Loucy (cell line): ENCODE measurements around the gene ARHGAP45.
A peak's percentile ranks its signal among the peaks of the same experiment; 100 is the strongest.
"Not testable (repeated sequence)": the region's sequence is repeated elsewhere in the genome, so short reads cannot be mapped to it uniquely, and the experiment has no call there.

Experiments used
- H2AFZ ChIP-seq: fragments of 200-600 bp; sonication (generic); 2 replicates; pipeline ENCODE4 v1.6.0; 2016; ENCODE audit warnings: antibody characterized with exemption, mild to moderate bottlenecking, low read length, moderate library complexity
- H3F3A ChIP-seq: fragments of 200-600 bp; 2 replicates; pipeline ENCODE4 v1.6.0; 2016; ENCODE audit warnings: antibody characterized with exemption, low read depth, mild to moderate bottlenecking
- H3K27me3 ChIP-seq: fragments of 200-600 bp; sonication (generic); 2 replicates; pipeline ENCODE4 v1.6.1; 2014; ENCODE audit warnings: low read length, mild to moderate bottlenecking; ENCODE audit not compliant: insufficient read depth, poor library complexity, severe bottlenecking
- H3K36me3 ChIP-seq: fragments of 200-600 bp; sonication (generic); 2 replicates; pipeline ENCODE4 v1.6.1; 2016; ENCODE audit warnings: low read length; ENCODE audit not compliant: insufficient read depth
- H3K4me1 ChIP-seq: fragments of 200-600 bp; sonication (generic); 2 replicates; pipeline ENCODE4 v1.5.1; 2014; ENCODE audit warnings: low read length, mild to moderate bottlenecking; ENCODE audit not compliant: insufficient read depth, poor library complexity, severe bottlenecking
- H3K4me2 ChIP-seq: fragments of 200-600 bp; sonication (generic); 2 replicates; pipeline ENCODE4 v1.6.0; 2014; ENCODE audit warnings: antibody characterized with exemption, low read length, low read depth, mild to moderate bottlenecking; ENCODE audit not compliant: poor library complexity, severe bottlenecking
- H3K4me3 ChIP-seq: fragments of 200-600 bp; sonication (generic); 2 replicates; pipeline ENCODE4 v1.5.1; 2014; ENCODE audit warnings: low read length, mild to moderate bottlenecking, mixed read lengths; ENCODE audit not compliant: poor library complexity, severe bottlenecking
- H3K79me2 ChIP-seq: fragments of 200-600 bp; sonication (generic); 2 replicates; pipeline ENCODE4 v1.6.1; 2014; ENCODE audit warnings: low read length; ENCODE audit not compliant: insufficient read depth
- H3K9ac ChIP-seq: fragments of 200-600 bp; sonication (generic); 2 replicates; pipeline ENCODE4 v1.6.0; 2014; ENCODE audit warnings: mild to moderate bottlenecking, low read depth, low read length, moderate library complexity; ENCODE audit not compliant: poor library complexity, severe bottlenecking
- H3K9me2 ChIP-seq: fragments of 200-600 bp; sonication (generic); replicated peaks from 2 replicates; pipeline ENCODE4 v1.6.1; 2016; ENCODE audit warnings: low read depth, low read length, mixed read lengths
- H3K9me3 ChIP-seq: fragments of 200-600 bp; sonication (generic); 2 replicates; pipeline ENCODE4 v1.6.1; 2014; ENCODE audit warnings: mild to moderate bottlenecking, antibody characterized with exemption, low read length, low read depth; ENCODE audit not compliant: insufficient read depth
- H4K20me1 ChIP-seq: fragments of 200-600 bp; sonication (generic); 2 replicates; pipeline ENCODE4 v1.6.0; 2014; ENCODE audit warnings: antibody characterized with exemption, low read length, mild to moderate bottlenecking; ENCODE audit not compliant: insufficient read depth, poor library complexity, severe bottlenecking
- EZH2phosphoT487 ChIP-seq: fragments of 200-600 bp; IDR thresholded peaks from 2 replicates; pipeline ENCODE4 v1.6.1; 2018; ENCODE audit warnings: antibody characterized with exemption, mild to moderate bottlenecking, moderate library complexity, borderline replicate concordance
- TF ChIP-seq, protein P1 (sequence below): fragments of 200-600 bp; sonication (generic); conservative IDR thresholded peaks from 2 replicates; pipeline ENCODE4 v1.5.1; 2014; ENCODE audit warnings: mild to moderate bottlenecking, antibody characterized with exemption, low read length

ARHGAP45 gene

DNA sequence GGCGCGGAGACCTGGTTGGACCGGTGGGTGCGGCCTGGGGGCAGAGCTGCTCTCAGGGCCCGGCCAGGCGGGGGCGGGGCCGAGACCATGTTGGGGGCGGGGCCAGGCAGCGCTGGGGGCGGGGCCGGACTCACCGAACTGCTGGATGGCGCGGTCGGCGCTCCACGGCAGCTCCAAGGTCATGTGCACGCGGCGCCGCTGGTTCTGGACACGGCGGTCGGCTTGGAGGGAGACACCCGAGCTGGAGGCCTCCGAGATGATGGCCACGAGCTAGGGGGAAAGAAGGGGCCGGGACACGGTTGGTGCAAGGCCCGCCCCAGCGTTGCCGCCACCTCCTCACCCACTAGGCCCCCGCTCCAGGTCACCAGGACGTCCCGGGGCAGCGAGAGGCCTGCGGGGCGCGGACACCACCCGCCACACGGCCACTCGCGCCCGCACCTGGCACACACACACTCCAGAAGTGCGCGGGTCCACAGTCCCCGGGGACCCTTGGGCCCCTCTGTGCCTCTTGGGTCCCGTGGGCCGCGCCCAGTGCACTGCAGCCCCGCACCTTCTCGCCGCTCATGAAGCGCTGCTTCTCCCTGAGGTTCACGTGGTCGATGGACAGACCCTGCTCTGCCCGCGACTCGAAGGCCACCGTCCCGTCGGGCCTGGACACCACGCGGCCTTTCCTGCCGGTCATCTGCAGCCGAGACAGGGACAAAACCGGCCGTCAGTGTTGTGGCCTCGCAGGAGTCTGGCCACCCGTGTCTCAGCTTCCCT lies 45.5 kb downstream of the ARHGAP45 start:
- Histone ChIP-seq H3K36me3 (peaks cover 20% of the 10 kb centered on the region; the same call in 1 of the 2 replicates), H3K9me3 (no peaks in the 10 kb centered on the region), H3K4me2 (no peak overlapping the region), H4K20me1 (no peaks in the 10 kb centered on the region), H3K9ac (no peak overlapping the region), H3K27me3 (no peaks in the 10 kb centered on the region), H3F3A (no peaks in the 10 kb centered on the region), H2AFZ (no peak overlapping the region), H3K4me3 (no peak overlapping the region), H3K9me2 (no peaks in the 10 kb centered on the region), H3K79me2 (no peaks in the 10 kb centered on the region), H3K4me1 (no peaks in the 10 kb centered on the region)
- TF ChIP-seq, protein P1, sequence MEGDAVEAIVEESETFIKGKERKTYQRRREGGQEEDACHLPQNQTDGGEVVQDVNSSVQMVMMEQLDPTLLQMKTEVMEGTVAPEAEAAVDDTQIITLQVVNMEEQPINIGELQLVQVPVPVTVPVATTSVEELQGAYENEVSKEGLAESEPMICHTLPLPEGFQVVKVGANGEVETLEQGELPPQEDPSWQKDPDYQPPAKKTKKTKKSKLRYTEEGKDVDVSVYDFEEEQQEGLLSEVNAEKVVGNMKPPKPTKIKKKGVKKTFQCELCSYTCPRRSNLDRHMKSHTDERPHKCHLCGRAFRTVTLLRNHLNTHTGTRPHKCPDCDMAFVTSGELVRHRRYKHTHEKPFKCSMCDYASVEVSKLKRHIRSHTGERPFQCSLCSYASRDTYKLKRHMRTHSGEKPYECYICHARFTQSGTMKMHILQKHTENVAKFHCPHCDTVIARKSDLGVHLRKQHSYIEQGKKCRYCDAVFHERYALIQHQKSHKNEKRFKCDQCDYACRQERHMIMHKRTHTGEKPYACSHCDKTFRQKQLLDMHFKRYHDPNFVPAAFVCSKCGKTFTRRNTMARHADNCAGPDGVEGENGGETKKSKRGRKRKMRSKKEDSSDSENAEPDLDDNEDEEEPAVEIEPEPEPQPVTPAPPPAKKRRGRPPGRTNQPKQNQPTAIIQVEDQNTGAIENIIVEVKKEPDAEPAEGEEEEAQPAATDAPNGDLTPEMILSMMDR: no peak
- TF ChIP-seq EZH2phosphoT487: no peak

DNA sequence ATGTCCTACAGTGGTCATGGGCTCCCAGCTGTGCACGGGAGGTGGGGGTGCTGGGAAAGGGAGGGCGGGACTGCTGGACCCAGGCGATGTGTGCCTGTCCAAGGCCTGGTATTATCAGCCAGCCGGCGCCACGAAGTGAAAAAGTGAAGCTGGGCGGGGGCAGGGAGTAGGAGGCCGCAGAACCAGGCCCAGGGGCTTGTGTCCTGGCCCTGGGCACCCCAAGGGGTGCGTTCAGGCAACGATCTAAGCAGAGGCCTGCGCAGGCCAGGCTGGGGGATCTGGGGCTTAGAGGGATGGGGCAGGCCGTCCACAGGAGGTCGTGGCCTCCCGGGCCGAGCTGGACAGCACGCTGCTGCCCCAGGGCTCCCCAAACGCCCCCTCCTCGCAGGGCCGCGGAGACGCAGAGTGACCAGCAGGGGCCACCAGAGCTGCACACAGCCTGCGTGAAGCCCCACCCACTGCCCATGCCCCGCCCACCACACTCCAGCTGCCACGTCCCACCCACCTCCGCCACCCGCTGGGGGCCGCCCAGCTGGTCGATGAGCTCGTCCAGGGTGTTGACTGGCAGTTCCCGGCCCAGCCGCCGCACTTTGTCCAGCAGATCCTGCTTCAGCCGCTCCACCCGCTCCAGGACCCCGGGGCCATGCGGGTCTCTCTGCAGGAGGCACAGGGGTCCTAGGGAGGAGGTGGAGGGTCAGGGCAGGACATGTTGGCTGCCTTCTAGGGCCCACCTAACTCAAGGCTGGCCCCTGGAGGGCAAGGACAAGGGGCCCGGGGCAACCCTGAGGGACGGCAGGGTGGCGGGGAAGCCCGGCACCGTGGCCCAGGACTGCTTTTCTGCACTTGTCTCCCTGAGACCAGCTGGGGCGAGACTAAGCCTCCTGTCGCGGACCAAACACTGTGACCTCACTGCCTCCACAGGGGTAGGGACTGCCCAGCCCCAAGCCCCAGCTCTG lies 46.3 kb downstream of the ARHGAP45 start:
- TF ChIP-seq, protein P1: peak; percentile 70
- TF ChIP-seq EZH2phosphoT487: no peak
- no peaks in the 10 kb centered on the region for H3F3A ChIP-seq
- no peaks in the 10 kb centered on the region for H3K9me2 ChIP-seq
- no peaks in the 10 kb centered on the region for H4K20me1 ChIP-seq
- H3K4me3 ChIP-seq: no peak overlapping the region
- H3K9ac ChIP-seq: no peak overlapping the region
- no peak overlapping the region for H2AFZ ChIP-seq
- no peaks in the 10 kb centered on the region for H3K9me3 ChIP-seq
- H3K4me2 ChIP-seq: no peak overlapping the region
- H3K4me1 ChIP-seq: no peaks in the 10 kb centered on the region
- no peaks in the 10 kb centered on the region for H3K79me2 ChIP-seq
- H3K27me3 ChIP-seq: no peaks in the 10 kb centered on the region
- peaks cover 27% of the 10 kb centered on the region; the same call in 1 of the 2 replicates for H3K36me3 ChIP-seq

DNA sequence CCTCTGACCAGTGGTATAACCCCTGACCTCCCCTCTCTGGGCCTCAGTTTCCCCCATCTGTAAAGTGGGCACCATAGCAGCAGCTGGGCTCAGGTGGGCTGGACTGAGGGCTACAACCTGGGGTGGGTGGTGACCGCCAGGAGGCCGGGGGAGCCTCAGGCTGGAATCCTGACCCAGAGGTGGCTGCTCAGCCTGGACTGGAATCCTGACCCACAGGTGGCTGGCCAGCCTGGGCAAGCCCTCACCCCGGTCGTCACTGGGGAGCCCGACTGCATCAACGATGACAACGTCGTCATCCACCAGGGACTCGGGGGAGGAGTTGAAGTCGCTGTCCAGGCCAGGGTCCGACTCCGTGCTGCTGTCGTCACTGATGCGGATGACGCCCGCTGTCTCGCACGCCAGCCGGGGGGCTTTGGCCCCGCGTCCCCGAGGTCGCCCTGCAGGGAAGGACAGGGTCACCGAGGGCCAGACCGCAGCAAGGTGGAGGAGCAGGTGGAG lies 47.1 kb downstream of the ARHGAP45 start:
- Histone ChIP-seq H3K9me2 (no peaks in the 10 kb centered on the region), H3F3A (no peaks in the 10 kb centered on the region), H3K4me3 (no peak overlapping the region), H3K9me3 (no peaks in the 10 kb centered on the region), H3K79me2 (no peaks in the 10 kb centered on the region), H3K36me3 (peaks cover 27% of the 10 kb centered on the region; the same call in 1 of the 2 replicates), H3K27me3 (no peaks in the 10 kb centered on the region), H3K9ac (no peak overlapping the region), H2AFZ (no peak overlapping the region), H4K20me1 (no peaks in the 10 kb centered on the region), H3K4me1 (no peaks in the 10 kb centered on the region), H3K4me2 (no peak overlapping the region)
- TF ChIP-seq, protein P1: no peak
- no peak for TF ChIP-seq EZH2phosphoT487

DNA sequence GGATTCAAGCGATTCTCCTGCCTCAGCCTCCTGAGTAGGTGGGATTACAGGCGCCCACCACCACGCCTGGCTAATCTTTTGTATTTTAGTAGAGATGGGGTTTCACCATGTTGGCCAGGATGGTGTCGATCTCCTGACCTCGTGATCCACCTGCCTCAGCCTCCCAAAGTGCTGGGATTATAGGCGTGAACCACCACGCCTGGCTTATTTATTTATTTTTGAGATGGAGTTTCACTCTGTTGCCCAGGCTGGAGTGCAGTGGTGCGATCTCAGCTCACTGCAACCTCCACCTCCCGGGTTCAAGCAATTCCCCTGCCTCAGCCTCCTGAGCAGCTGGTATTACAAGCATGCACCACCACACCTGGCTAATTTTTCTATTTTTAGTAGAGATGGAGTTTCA lies 47.8 kb downstream of the ARHGAP45 start:
- H3K36me3 ChIP-seq: peaks cover 31% of the 10 kb centered on the region; the same call in 1 of the 2 replicates
- H3K9me3 ChIP-seq, H3K9ac ChIP-seq, H3K27me3 ChIP-seq, H3K79me2 ChIP-seq, H4K20me1 ChIP-seq, H2AFZ ChIP-seq, H3K9me2 ChIP-seq, H3K4me3 ChIP-seq, H3K4me2 ChIP-seq, H3F3A ChIP-seq, H3K4me1 ChIP-seq: not testable (repeated sequence)
